Amniotic stem cell (primary cell): ENCODE measurements around the gene CEP55.
"Not testable (repeated sequence)": the region's sequence is repeated elsewhere in the genome, so short reads cannot be mapped to it uniquely, and the experiment has no call there.

Source experiments
- DNase-seq: peaks from one replicate; lab custom pipeline; 2025; lab: John Stamatoyannopoulos, UW

CEP55 gene

GRCh38 chr10:93496322-93497041, at the start of gene CEP55:
Gene CEP55, plus strand, starts transcription at chr10:93496612. Its CDS starts 3,440 bp downstream, at chr10:93500052.
- peak; percentile 86 for DNase-seq

DNA sequence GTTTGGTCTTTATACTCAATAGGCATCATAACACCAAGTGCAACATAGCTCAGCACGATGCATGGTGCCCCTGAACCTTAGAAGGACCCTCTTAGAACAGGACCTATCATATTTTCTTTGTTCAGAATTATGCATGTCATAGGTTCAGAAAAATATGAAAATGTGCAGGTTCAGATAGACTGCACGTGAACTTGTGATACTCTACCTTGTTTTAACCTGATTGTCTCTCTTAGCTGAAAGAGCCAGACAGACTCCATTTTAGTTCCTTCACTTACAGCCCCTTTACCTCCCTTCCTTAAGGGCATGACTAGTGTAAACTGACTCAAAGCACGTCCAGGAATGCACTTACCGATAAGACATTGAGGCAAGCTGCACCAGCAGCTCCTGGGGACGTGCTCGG, 49.4 kb upstream of the CEP55 start:
- DNase-seq: no peak

GRCh38 chr10:93447970-93448369, 48.4 kb upstream of the CEP55 start:
- DNase-seq: no peak

DNA sequence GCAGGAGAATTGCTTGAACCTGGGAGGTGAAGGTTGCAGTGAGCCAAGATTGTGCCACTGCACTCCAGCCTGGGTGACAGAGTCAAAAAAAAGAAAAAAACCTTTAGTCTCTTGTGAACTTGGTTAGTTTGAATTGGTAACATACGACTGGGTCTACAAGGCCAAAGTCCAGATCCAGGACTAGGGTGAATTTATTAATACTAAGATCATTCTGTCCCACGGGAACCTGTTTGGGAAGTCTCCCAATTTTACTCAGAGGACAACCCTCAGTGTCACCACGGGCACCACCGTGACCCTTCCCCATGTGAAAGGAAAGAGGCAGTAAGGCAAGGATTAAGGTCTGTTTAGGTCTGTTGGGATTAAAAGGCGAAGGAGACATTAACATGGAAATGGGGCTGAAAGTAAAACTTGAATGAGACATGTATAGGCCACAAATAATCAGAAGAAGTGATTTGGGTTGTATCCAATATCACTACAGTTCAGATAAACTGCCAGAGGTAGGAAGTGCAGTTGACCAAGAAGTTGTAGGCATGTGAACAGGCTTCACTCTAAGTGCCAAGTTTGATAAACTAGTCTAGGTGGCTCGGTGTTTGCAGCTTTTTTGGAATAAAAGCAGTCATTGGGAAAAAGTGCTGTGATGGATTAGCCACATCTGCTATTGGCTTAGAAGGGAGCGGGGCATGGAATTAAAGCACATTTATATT, 45.0 kb upstream of the CEP55 start:
- DNase-seq: no peak

DNA sequence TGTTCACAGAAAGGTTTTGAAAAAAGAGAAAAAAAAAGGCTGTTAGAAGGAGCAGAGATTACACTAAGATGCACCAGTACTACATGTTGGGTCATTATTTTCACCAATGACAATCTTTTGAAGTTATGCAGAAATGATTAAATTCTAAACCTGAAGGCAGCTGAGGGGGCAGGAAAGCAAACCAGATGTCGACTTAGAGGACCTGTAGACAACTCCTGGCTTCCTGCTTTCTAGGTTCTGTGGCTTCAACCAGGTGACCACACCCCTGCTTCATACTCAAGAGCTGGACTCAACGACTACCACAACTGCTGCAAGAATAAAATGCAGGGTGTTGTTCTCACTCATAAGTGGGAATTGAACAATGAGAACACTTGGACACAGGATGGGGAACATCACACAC, 44.3 kb upstream of the CEP55 start:
- DNase-seq: no peak

- no peak for DNase-seq
Measured at GRCh38 chr10:93454146-93454545, 42.3 kb upstream of the CEP55 start.

- DNase-seq: no peak
Measured at GRCh38 chr10:93454736-93455135, 41.7 kb upstream of the CEP55 start.

- no peak for DNase-seq
Measured at GRCh38 chr10:93456480-93456879, 39.9 kb upstream of the CEP55 start.

- no peak for DNase-seq
Measured at GRCh38 chr10:93457511-93457910, 38.9 kb upstream of the CEP55 start.

GRCh38 chr10:93458821-93459257, 37.6 kb upstream of the CEP55 start:
- peak; percentile 98 for DNase-seq

GRCh38 chr10:93459466-93459865, 36.9 kb upstream of the CEP55 start:
- DNase-seq: no peak

DNA sequence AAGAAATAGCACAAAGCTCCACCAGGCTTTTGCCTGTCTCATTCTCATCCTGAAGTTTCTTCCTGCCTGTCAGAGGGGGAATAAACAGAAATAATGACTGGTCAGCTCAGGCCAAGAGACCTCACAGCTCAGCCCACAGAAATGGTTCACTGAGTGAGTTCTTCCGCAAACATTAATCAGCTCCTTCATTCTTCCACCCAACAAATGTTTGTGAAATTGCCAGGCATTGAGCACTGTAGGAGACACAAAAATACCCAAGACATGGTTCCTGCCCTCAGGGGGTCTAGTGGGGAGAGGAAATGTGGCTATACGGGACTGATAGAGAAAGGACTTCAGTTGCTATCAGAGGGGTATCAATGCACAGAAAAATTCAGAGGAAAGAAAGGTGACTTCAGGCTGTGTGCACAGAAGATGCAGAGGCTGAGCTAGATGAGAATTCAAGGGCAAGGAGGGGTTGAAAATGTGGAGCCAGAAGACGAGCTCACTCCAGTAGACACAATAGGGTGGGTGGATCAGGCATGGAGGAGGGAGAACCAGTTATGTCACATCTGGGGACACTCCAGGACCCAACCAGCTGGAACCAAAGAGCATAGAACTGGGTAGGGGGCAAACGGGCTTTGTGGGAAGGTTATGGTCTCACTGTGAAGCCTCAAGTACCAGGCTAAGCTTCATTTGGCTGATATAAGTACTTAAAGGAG, 35.2 kb upstream of the CEP55 start:
- DNase-seq: no peak

DNA sequence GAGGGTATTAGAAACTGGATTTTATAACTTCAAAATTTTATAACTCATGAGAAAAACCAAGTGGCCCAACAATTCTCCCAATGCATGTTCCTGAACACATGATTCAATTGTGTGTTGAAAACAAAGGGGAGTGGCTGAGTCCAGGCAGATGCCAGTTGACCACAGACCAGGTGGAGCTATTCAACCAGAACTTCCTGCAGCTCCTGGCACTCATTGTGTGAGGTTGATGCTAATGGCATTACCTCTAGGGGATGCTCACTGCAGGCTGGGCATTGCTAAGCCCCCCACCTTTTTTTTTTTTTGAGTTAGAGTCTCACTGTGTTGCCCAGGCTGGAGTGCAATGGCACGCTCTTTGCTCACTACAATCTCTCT, 34.6 kb upstream of the CEP55 start:
- DNase-seq: no peak

- no peak for DNase-seq
Measured at GRCh38 chr10:93462371-93462770, 34.0 kb upstream of the CEP55 start.

- no peak for DNase-seq
Measured at GRCh38 chr10:93462881-93463280, 33.5 kb upstream of the CEP55 start.

GRCh38 chr10:93463723-93464476, 32.5 kb upstream of the CEP55 start:
- DNase-seq: no peak

DNA sequence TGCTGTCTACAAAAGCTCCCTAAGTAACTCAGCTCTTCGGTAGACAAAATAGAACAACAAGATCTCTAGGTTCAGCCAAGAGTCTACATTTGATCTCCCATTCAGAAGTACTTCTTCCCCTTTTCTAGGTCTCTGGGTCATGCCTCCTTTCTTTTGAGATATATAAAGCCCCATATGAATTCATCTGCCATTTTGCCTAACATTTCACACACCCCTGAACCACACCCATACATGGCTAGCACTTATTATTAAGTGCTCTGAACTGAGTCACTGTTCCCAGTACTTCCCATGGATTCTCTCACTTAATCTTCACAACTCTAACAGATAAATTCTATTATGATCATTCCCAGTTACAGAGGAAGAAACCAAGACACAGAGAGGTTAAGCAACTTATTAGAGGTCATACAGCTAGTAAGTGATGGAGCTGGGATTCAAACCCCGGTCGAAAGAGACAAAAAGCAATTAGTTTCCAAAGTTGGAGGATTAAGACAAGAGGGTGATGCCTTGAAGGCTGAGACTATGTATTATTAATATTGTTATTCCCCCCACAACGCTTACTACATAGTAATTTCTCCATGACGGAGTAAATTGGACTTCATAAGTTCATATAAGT, 31.5 kb upstream of the CEP55 start:
- DNase-seq: no peak

DNA sequence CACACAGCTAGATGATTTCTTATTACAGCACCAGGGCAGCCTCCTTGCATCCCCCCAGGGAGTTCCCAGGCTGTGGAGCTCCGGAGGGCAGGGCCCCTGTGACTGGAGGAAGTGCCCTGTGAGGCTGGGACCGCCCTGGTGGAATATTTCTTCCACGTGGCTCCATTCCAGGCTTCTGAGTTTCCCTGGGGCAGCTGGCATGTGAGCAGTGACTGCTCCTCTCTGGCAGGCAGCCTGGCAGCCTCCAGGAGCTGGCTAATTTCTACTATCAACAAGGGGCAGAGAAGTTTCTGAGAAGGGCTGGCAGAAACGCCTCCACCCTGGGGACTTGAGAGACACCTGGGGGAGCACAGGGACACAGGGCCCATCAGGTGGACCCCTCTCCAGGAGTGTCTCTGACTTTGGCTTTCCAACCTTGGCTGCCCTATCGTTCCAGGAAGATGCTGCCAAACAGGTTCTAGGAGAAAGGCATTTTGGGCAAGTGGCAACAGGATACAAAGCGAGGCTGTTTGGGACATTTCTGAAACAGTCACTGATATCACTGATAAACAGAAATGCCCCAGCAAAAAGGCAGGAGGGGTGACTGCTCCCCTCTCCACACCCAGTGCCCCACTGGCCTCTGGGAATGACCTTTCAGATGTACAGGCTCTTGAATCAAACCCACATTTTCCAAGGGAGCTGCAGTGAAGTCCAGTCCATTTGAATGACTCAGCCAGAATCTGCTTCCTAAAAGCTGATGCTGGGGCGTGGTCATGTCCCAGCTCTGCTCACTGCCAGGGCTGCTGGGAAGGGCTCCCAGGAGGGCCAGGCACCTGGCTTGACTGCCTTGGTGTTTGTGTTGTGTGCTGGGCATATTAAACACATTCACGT, 30.4 kb upstream of the CEP55 start:
- DNase-seq: peak; percentile 88

DNA sequence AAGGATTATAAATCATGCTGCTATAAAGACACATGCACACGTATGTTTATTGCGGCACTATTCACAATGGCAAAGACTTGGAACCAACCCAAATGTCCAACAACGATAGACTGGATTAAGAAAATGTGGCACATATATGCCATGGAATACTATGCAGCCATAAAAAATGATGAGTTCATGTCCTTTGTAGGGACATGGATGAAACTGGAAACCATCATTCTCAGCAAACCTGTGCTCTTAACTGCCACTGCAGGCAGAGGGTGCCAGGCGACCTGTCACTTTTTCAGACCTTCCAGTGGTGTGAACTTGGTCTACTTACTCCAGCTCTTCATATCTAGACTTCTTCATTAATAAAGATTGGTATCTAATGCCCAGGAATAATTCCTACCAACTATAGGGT, 28.8 kb upstream of the CEP55 start:
- not testable (repeated sequence) for DNase-seq

DNA sequence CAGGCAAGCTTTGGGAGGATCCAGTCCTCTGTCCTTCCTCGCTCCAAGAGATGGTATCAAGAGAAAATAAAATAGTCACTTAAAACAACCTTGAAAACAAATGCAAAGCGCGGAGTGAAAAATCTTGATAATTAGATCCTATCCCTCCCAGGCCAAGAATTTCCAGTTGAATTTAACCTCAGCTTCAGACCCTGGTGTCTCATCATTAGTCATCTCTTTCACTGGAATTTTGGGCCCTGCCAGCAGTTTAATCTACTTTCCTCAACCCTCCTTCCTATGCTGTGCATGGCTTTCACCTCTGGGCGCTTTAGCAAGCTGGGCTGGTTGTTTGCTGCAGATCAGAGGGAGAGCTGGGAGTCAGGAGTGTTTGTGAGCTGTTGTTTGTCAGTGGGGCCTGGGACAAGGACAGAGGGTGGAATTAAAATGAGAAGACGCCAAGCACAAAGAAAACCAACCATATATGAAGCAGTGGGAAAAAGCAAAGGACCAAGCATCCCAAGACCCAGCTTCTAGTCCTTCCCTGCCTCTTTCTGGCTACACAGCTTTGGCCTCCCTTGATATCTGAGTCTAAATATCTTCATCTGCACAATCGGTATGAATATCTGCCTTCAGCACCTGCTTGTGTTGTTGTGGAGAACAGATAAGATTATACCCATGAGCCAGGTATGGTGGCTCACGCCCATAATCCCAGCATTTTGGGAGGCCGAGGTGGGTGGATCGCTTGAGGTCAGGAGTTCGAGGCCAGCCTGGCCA, 27.8 kb upstream of the CEP55 start:
- peak; percentile 86 for DNase-seq
